PC-9 (cell line): ENCODE measurements around the gene HNRNPA2B1. TPM values are rescaled to one million over a fixed set of nuclear protein-coding genes. Genes with fewer than 3 reads are reported as not detected.

ENCODE experiments used
- BruUV-seq: library from RNA; stranded (reverse); fragments of 400-500 nt; replicated peaks from 2 replicates; lab custom pipeline; 2021; lab: Mats Ljungman, UMichigan
- CTCF ChIA-PET: fragments of 300-600 bp; sonication (Branson Sonifier 250); formaldehyde crosslinking; loops from one replicate; lab custom pipeline; 2022; ENCODE audit warnings: antibody characterized with exemption; lab: Charles Lee
- POLR2A ChIA-PET: fragments of 300-600 bp; sonication (Branson Sonifier 250); formaldehyde crosslinking; loops from one replicate; lab custom pipeline; 2022; ENCODE audit warnings: antibody characterized with exemption; ENCODE audit not compliant: unreplicated experiment; lab: Charles Lee
- DNase-seq, 2 experiments: peaks; one replicate each; pipeline versions ENCODE4 v3.0.0 to v3.0.0-alpha.2; 2015 to 2022; ENCODE audit warnings: mixed read lengths in 1 of 2
- H2AFZ ChIP-seq: fragments of 200-600 bp; sonication (generic); 2 replicates; pipeline ENCODE4 v1.8.1; 2017; ENCODE audit warnings: antibody characterized with exemption
- H3F3A ChIP-seq: fragments of 200-600 bp; sonication (generic); 2 replicates; pipeline ENCODE4 v1.8.1; 2017; ENCODE audit warnings: antibody characterized with exemption, mild to moderate bottlenecking, low read depth; ENCODE audit not compliant: insufficient read depth
- H3K27ac ChIP-seq: fragments of 200-600 bp; sonication (generic); 2 replicates; pipeline ENCODE4 v1.6.1; 2016; ENCODE audit warnings: mixed run types
- H3K27me3 ChIP-seq: fragments of 200-600 bp; sonication (generic); 2 replicates; pipeline ENCODE4 v1.6.1; 2016; ENCODE audit warnings: low read depth, mixed run types; ENCODE audit not compliant: insufficient read depth
- H3K36me3 ChIP-seq: fragments of 200-600 bp; sonication (generic); 2 replicates; pipeline ENCODE4 v1.6.1; 2016; ENCODE audit warnings: low read depth, mixed run types
- H3K4me1 ChIP-seq: fragments of 200-600 bp; sonication (generic); replicated peaks from 2 replicates; pipeline ENCODE4 v1.6.1; 2016; ENCODE audit warnings: mixed run types; ENCODE audit not compliant: insufficient read depth
- H3K4me2 ChIP-seq: fragments of 200-600 bp; sonication (generic); 2 replicates; pipeline ENCODE4 v1.6.1; 2017; ENCODE audit warnings: mixed run types
- H3K4me3 ChIP-seq: fragments of 200-600 bp; sonication (generic); 2 replicates; pipeline ENCODE4 v1.6.1; 2016; ENCODE audit warnings: mixed run types
- H3K79me2 ChIP-seq: fragments of 200-600 bp; sonication (generic); 2 replicates; pipeline ENCODE4 v1.6.1; 2017; ENCODE audit warnings: low read depth, mixed run types
- H3K9me2 ChIP-seq: fragments of 200-600 bp; sonication (generic); 2 replicates; pipeline ENCODE4 v1.8.1; 2017; ENCODE audit warnings: mild to moderate bottlenecking; ENCODE audit not compliant: insufficient read depth
- H3K9me3 ChIP-seq: fragments of 200-600 bp; sonication (generic); 2 replicates; pipeline ENCODE4 v1.8.1; 2016; ENCODE audit warnings: low read depth; ENCODE audit not compliant: insufficient read depth
- H4K20me1 ChIP-seq: fragments of 200-600 bp; sonication (generic); 2 replicates; pipeline ENCODE4 v1.8.1; 2017; ENCODE audit not compliant: insufficient read depth
- EZH2 ChIP-seq: fragments of 200-600 bp; sonication (generic); IDR thresholded peaks from 2 replicates; pipeline ENCODE4 v1.8.0; 2017; ENCODE audit warnings: antibody characterized with exemption, low read depth
- intact Hi-C: fragments of 100-400 bp; cut with micrococcal nuclease; formaldehyde crosslinking; loops from one replicate; pipeline ENCODE4 v1.10.0; 2022; ENCODE audit not compliant: unreplicated experiment
- total RNA-seq: library from RNA; stranded (reverse); gene quantifications from 2 replicates; pipeline ENCODE4 v1.2.3, GENCODE V29; 2021
- TF ChIP-seq, protein P1 (sequence below): fragments of 200-600 bp; sonication (generic); conservative IDR thresholded peaks from 2 replicates; pipeline ENCODE4 v1.6.1; 2017; ENCODE audit warnings: mixed run types, antibody characterized with exemption, mild to moderate bottlenecking, moderate library complexity

HNRNPA2B1 gene
- total RNA-seq, 1 experiment from 2014 or later, result 792 TPM

DNA sequence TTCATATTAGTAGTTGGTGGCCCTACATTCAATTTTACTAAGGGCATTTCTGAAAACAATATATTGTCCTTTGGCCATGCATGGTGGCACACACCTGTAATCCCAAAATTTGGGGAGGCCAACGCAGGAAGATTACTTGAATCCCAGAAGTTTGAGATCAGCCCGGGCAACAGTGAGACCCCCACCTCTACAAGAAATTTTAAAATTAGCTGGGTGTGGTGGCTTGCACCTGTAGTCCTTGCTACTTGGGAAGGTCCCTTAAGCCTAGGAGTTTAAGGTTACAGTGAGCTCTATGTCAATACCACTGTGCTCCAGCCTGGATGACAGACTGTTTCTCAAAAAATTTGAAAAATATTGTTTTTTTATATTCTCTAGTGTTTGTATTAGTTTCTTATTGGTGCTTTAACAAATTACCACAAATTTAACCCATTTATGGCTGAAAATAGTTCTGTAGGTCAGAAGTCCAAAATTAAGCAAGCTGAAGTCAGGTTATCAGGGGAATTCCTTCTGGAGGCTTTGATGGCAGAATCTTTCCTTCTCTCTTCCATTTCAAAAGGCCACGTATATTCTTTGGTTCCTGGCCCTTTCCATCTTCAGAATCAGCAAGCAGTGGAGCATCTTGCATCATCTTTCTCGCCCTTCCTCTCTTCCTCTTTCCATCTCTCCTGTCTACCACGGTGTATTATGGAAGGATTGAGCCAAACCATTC is 13.4 kb upstream of the HNRNPA2B1 start:
- Histone ChIP-seq H3K4me2 (no peak overlapping the region), H3K79me2 (peaks cover 15% of the 10 kb centered on the region), H3K27me3 (no peaks in the 10 kb centered on the region), H3K9me2 (no peaks in the 10 kb centered on the region), H3K27ac (peak overlapping the region; percentile 4; the same call in 1 of the 2 replicates), H3K36me3 (peaks cover 41% of the 10 kb centered on the region), H4K20me1 (peaks cover 20% of the 10 kb centered on the region), H3K4me3 (no peak overlapping the region), H3K4me1 (no peaks in the 10 kb centered on the region), H3K9me3 (no peaks in the 10 kb centered on the region), H3F3A (peaks cover 65% of the 10 kb centered on the region), H2AFZ (no peak overlapping the region)
- no peak for DNase-seq
- ChIA-PET POLR2A (interaction anchor here (0.8 kb wide), 1 partner anchor 21 kb away, joined by 6 read pairs; no protein-coding TSS in a partner anchor), CTCF (no interaction called here)
- intact Hi-C loops, result no loop called here
- TF ChIP-seq EZH2, result no peak
- TF ChIP-seq, protein P1, sequence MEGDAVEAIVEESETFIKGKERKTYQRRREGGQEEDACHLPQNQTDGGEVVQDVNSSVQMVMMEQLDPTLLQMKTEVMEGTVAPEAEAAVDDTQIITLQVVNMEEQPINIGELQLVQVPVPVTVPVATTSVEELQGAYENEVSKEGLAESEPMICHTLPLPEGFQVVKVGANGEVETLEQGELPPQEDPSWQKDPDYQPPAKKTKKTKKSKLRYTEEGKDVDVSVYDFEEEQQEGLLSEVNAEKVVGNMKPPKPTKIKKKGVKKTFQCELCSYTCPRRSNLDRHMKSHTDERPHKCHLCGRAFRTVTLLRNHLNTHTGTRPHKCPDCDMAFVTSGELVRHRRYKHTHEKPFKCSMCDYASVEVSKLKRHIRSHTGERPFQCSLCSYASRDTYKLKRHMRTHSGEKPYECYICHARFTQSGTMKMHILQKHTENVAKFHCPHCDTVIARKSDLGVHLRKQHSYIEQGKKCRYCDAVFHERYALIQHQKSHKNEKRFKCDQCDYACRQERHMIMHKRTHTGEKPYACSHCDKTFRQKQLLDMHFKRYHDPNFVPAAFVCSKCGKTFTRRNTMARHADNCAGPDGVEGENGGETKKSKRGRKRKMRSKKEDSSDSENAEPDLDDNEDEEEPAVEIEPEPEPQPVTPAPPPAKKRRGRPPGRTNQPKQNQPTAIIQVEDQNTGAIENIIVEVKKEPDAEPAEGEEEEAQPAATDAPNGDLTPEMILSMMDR, result no peak
- no TSS peak for BruUV-seq

DNA sequence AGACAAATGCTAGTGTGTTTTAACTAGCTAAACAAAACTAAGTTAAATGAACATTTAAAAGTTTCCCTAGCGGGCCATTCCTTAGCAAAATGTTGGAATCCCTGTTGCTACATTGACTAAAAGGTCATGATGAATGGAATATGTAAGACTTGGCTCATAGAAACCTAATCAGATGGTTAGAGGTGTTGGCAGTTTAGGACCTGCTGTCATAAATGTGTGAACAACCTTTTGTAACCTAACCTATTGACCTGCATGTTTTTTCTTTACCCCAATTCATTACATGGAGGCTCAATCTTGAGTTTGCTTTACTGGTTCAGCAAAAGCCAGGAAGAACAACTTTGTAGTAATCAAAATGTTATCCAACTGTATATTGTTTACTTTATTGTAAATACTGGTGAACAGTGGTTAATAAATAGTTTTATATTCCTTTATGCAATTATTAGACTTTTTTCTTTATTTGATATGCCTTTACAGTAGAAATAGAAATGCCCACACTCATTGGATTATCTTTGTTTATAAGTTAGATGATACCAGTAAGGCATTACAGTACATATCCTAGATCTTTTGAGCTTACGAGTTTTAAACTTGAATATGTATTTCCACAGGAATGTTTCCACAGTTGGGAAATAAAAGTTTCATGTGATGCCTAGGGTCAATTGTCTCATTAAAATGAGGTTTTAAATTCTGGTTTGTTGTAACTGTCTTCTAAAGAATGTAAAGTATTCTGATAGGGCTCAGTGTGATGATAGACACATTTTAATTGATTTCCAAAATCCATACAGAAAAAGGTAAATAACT is 12.6 kb upstream of the HNRNPA2B1 start:
- POLR2A ChIA-PET, result no interaction called here
- H3K79me2 ChIP-seq, result peaks cover 21% of the 10 kb centered on the region

DNA sequence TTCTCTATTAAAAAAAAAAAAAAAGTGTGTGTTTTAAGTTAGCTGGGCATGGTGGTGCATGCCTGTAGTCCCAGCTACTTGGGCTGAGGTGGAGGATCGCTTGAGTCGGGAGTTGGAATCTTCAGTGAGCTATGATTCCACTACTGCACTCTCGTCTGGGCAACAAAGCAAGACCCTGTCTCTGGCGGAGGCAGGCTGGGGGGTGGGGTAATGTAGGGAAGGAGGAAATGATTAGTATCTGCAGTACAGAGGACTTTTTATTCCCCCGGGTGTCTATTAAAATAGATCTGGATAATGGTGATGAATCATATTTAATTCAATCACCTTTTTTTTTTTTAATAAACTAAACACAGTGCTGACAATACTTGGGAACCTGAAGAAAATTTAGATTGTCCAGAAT is 7.5 kb upstream of the HNRNPA2B1 start:
- no peak overlapping the region for H3K27ac ChIP-seq
- H2AFZ ChIP-seq, result no peak overlapping the region
- H3K4me2 ChIP-seq, result no peak overlapping the region
- H3K79me2 ChIP-seq, result peaks cover 71% of the 10 kb centered on the region
- no peak for DNase-seq
- H3K36me3 ChIP-seq, result peaks cover 93% of the 10 kb centered on the region
- peaks cover 74% of the 10 kb centered on the region for H3F3A ChIP-seq
- no peaks in the 10 kb centered on the region for H3K9me2 ChIP-seq
- POLR2A ChIA-PET, result interaction anchor here (0.6 kb wide), 1 partner anchor 41 kb away, joined by 3 read pairs; no protein-coding TSS in a partner anchor
- H4K20me1 ChIP-seq, result peaks cover 70% of the 10 kb centered on the region
- no peaks in the 10 kb centered on the region for H3K9me3 ChIP-seq
- H3K27me3 ChIP-seq, result no peaks in the 10 kb centered on the region
- H3K4me1 ChIP-seq, result peaks cover 32% of the 10 kb centered on the region
- CTCF ChIA-PET, result interaction anchor here (0.7 kb wide), 1 partner anchor 170 kb away, joined by 3 read pairs; no protein-coding TSS in a partner anchor
- intact Hi-C loops, result no loop called here
- no peak for TF ChIP-seq EZH2
- no peak overlapping the region for H3K4me3 ChIP-seq
- BruUV-seq, result no TSS peak

More for the DNA sequence above, 12.6 kb upstream of the HNRNPA2B1 start:
- no peaks in the 10 kb centered on the region for H3K9me2 ChIP-seq
- H3K4me3 ChIP-seq, result no peak overlapping the region
- H3K27ac ChIP-seq, result peak overlapping the region; percentile 7; the same call in 1 of the 2 replicates
- TF ChIP-seq EZH2, result no peak
- TF ChIP-seq, protein P1, result no peak
- H3K27me3 ChIP-seq, result no peaks in the 10 kb centered on the region
- peaks cover 47% of the 10 kb centered on the region for H3K36me3 ChIP-seq
- no TSS peak for BruUV-seq
- CTCF ChIA-PET, result no interaction called here
- H3K4me1 ChIP-seq, result no peaks in the 10 kb centered on the region
- intact Hi-C loops, result no loop called here
- no peak overlapping the region for H3K4me2 ChIP-seq
- no peak for DNase-seq
- H3K9me3 ChIP-seq, result no peaks in the 10 kb centered on the region
- peaks cover 26% of the 10 kb centered on the region for H4K20me1 ChIP-seq
- peaks cover 71% of the 10 kb centered on the region for H3F3A ChIP-seq
- H2AFZ ChIP-seq, result no peak overlapping the region
